Activated CD8-positive, alpha-beta T cell treated with anti-CD3 and anti-CD28 coated beads, Interleukin-2, amount 10 ng/mL, durations not matched to agents 7 days and 5 days (primary cell): Measurements from ENCODE around the gene GGCT. TPM values are rescaled to one million over a fixed set of nuclear protein-coding genes. Genes with fewer than 3 reads are reported as not detected.
"Not testable (repeated sequence)": the region's sequence is repeated elsewhere in the genome, so short reads cannot be mapped to it uniquely, and the experiment has no call there.

Experiments used
- ATAC-seq: fragments of 150-1000 bp; cut with Tn5 transposase; one replicate; pipeline ENCODE4 v1.10.0; 2021; ENCODE audit warnings: moderate library complexity
- CTCF ChIA-PET: fragments of 350-600 bp; sonication (Branson Sonifier 250); formaldehyde crosslinking; loops from one replicate; lab custom pipeline; 2021; ENCODE audit warnings: antibody characterized with exemption; lab: Charles Lee
- POLR2A ChIA-PET: fragments of 350-600 bp; sonication (Branson Sonifier 250); formaldehyde crosslinking; loops from one replicate; lab custom pipeline; 2021; ENCODE audit warnings: antibody characterized with exemption; lab: Charles Lee
- DNase-seq: peaks from one replicate; pipeline ENCODE4 v3.0.0-alpha.2; 2020
- H3K27ac Mint-ChIP-seq: one replicate; pipeline ENCODE4 v1.8.0; 2021; ENCODE audit warnings: mild to moderate bottlenecking, mixed read lengths
- H3K27me3 Mint-ChIP-seq: one replicate; pipeline ENCODE4 v1.8.0; 2021; ENCODE audit warnings: low read depth, mixed read lengths
- H3K36me3 Mint-ChIP-seq: one replicate; pipeline ENCODE4 v1.8.0; 2021; ENCODE audit warnings: low read depth, mixed read lengths
- H3K4me1 Mint-ChIP-seq: one replicate; pipeline ENCODE4 v1.8.0; 2021; ENCODE audit warnings: low read depth, mixed read lengths
- H3K4me3 Mint-ChIP-seq: one replicate; pipeline ENCODE4 v1.8.0; 2021; ENCODE audit warnings: mild to moderate bottlenecking, mixed read lengths
- H3K9me3 Mint-ChIP-seq: one replicate; pipeline ENCODE4 v1.8.0; 2022; ENCODE audit warnings: mixed read lengths; ENCODE audit not compliant: insufficient read depth
- total RNA-seq, 2 experiments: library from RNA; stranded (reverse); gene quantifications; one replicate each; pipeline ENCODE4 v1.2.3, GENCODE V29; 2021

Gene GGCT
- total RNA-seq, 2 experiments from 2014 or later = 49.7 to 50.2 TPM

DNA sequence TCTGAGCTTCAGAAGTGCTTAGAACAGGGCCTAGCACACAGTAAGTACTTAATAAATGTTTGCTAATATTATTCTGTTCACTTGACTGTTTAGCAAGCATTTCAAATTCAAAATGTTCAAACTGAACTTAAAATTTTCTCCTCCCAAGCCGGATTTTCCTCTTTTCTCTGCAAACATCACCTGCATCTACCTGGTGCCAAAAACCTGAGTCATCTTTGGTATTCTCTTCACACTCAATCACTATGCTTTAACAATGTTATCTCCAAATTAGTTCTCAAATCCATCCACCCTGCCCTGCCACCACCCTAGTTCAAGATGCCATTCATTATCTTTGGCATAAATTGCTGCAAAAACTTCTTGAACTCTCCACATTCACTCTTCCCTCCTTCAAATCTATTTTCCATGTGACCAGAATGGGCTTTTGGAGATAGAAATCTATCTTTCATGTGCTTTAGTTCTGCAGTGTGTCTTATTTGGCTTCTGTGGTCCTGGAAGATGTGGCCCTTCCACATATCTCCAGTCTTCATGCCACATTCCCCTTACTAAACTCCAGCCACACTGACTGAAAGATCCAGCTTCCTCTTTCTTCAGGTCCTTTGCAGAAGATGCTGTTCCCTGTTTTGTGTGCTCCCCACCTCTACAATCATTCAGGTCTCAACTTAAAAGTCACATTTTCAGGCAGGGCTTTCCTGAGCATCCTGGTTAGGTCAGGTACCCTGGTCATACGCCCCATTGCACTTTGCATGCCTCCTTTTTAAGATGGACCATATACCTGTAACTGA lies 2.0 kb downstream of the GGCT start:
- H3K27me3 Mint-ChIP-seq = no peaks in the 10 kb centered on the region
- peaks cover 49% of the 10 kb centered on the region for H3K4me1 Mint-ChIP-seq
- DNase-seq (no peak), ATAC-seq (no peak)
- H3K36me3 Mint-ChIP-seq = peaks cover 35% of the 10 kb centered on the region
- POLR2A ChIA-PET = interaction anchor here (2.3 kb wide), 1 partner anchor 24 kb away, joined by 11 read pairs; the partner anchor contains the start of gene NOD1
- H3K9me3 Mint-ChIP-seq = no peaks in the 10 kb centered on the region
- CTCF ChIA-PET = interaction anchor here (0.5 kb wide), 1 partner anchor 237 kb away, joined by 3 read pairs; no protein-coding TSS in a partner anchor
- peak overlapping the region; percentile 8 for H3K4me3 Mint-ChIP-seq
- H3K27ac Mint-ChIP-seq = no peak overlapping the region

DNA sequence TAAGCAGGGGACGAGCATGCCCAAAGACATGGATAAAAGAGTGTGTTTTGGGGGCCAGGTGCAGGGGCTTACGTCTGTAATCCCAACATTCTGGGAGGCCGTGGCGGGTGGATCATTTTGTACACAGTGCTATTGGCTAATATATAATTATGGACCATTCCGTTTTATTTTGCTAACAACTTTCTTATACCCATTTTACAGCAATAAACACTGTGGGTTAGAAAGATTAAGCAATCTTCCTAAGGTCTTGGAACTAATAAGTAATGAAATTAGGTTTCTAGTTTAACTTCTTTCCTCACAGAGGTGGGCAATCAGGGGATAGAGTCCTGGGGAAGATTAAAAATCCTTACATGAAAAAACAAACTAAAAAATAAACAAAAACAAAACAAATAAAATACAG lies 3.4 kb downstream of the GGCT start:
- peaks cover 47% of the 10 kb centered on the region for H3K36me3 Mint-ChIP-seq
- POLR2A ChIA-PET = interaction anchor here (1.0 kb wide), 1 partner anchor 23 kb away, joined by 3 read pairs; the partner anchor contains the start of gene NOD1

DNA sequence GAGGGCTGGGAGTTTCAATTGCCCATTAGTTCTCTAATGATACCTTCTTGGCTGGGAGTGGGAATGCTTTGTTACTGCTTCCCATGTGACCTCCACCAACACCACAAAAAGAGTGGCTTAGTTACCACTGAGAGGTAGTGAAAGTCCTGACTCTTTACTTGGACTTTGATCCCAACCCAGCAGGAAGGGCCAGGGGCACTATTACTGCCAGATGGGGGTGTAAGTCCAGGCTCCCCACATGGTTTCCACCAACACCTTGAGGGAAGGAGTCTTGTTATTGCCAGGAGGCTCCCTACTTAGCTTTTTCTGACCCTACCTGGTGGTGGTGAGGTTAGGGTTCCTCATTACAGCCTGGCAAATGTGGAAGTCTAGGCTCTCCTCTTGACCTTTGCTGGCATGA lies 11.4 kb downstream of the GGCT start:
- ChIA-PET CTCF (no interaction called here), POLR2A (no interaction called here)
- no peak for ATAC-seq
- DNase-seq = no peak
- peaks cover 22% of the 10 kb centered on the region for H3K9me3 Mint-ChIP-seq
- H3K4me3 Mint-ChIP-seq = no peak overlapping the region
- H3K27ac Mint-ChIP-seq = no peak overlapping the region
- no peaks in the 10 kb centered on the region for H3K4me1 Mint-ChIP-seq
- peaks cover 17% of the 10 kb centered on the region for H3K27me3 Mint-ChIP-seq
- H3K36me3 Mint-ChIP-seq = peaks cover 35% of the 10 kb centered on the region

More for the DNA sequence above, 3.4 kb downstream of the GGCT start:
- no peak overlapping the region for H3K4me3 Mint-ChIP-seq
- H3K27ac Mint-ChIP-seq = no peak overlapping the region
- no peaks in the 10 kb centered on the region for H3K9me3 Mint-ChIP-seq
- ATAC-seq = no peak
- H3K27me3 Mint-ChIP-seq = no peaks in the 10 kb centered on the region
- DNase-seq = no peak
- H3K4me1 Mint-ChIP-seq = peaks cover 49% of the 10 kb centered on the region
- CTCF ChIA-PET = interaction anchor here (0.8 to 1.2 kb wide), 2 partner anchors 63 to 93 kb away, joined by 3 to 7 read pairs; no protein-coding TSS in a partner anchor

DNA sequence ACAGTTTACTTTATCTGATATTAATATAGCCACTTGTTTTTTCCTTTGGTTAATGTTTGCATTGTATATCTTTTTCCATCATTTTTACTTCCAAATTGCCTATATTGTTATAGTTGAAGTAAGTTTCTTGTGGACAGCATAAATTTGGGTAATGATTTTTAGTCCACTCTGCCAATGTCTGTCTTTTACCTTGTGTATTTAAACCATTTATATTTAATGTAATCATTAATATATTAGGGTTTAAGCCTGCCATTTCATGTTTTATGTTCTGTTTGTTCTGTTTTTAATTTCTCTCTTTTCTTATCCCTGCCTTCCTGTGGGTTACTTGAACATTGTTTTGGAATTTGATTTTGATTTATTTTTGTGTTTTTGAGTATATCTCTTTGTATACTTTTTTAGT lies 13.2 kb downstream of the GGCT start:
- H3K27me3 Mint-ChIP-seq = peaks cover 26% of the 10 kb centered on the region
- ATAC-seq (no peak), DNase-seq (no peak)
- CTCF ChIA-PET = no interaction called here
- no peak overlapping the region for H3K27ac Mint-ChIP-seq
- H3K9me3 Mint-ChIP-seq = peaks cover 22% of the 10 kb centered on the region
- H3K4me3 Mint-ChIP-seq = no peak overlapping the region
- no peaks in the 10 kb centered on the region for H3K4me1 Mint-ChIP-seq
- POLR2A ChIA-PET = no interaction called here
- H3K36me3 Mint-ChIP-seq = peaks cover 22% of the 10 kb centered on the region

DNA sequence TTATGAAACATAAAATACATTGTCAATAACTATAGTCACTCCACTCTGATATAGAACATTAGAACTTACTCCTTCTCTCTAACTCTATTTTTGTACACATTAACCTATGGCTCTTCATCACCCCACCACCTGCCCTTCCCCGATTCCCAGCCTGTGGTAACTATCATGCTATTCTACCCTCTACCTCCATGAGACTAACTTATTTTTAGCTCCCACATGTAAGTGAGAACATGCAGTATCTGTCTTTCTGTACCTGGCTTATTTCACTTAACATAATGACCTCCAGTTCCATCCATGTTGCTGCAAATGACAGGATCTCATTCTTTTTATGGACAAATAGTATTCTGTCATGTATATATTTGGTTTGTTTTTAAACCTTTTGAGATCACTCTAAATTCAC lies 17.3 kb downstream of the GGCT start:
- CTCF ChIA-PET = no interaction called here
- peaks cover 22% of the 10 kb centered on the region for H3K27me3 Mint-ChIP-seq
- peaks cover 4% of the 10 kb centered on the region for H3K36me3 Mint-ChIP-seq
- H3K4me3 Mint-ChIP-seq = no peak overlapping the region
- peaks cover 16% of the 10 kb centered on the region for H3K9me3 Mint-ChIP-seq
- ATAC-seq (no peak), DNase-seq (peak; percentile 5)
- H3K27ac Mint-ChIP-seq = no peak overlapping the region
- POLR2A ChIA-PET = no interaction called here
- H3K4me1 Mint-ChIP-seq = no peaks in the 10 kb centered on the region

DNA sequence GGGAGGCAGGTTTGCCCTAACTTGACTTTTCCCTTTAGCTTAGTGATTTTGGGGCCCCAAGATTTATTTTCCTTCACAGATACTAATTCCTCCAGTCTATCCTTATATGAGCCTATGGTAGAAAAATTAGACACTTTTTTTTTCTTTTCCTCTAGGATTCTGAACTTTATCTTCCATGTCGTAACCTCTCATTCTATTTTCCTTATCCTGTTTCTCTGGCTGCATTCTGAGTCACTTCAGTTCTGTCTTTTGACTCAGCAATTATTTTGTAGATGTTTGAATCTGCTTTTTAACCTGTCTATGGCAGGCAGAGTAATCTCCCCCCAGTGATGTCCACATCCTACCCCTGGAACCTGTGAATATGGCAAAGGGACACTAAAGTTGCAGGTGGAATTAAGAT lies 19.0 kb downstream of the GGCT start:
- H3K4me3 Mint-ChIP-seq = no peak overlapping the region
- CTCF ChIA-PET = no interaction called here
- POLR2A ChIA-PET = no interaction called here
- H3K36me3 Mint-ChIP-seq = no peaks in the 10 kb centered on the region
- H3K9me3 Mint-ChIP-seq = no peaks in the 10 kb centered on the region
- H3K4me1 Mint-ChIP-seq = no peaks in the 10 kb centered on the region
- no peak overlapping the region for H3K27ac Mint-ChIP-seq
- H3K27me3 Mint-ChIP-seq = peaks cover 14% of the 10 kb centered on the region
- DNase-seq = no peak
- no peak for ATAC-seq

DNA sequence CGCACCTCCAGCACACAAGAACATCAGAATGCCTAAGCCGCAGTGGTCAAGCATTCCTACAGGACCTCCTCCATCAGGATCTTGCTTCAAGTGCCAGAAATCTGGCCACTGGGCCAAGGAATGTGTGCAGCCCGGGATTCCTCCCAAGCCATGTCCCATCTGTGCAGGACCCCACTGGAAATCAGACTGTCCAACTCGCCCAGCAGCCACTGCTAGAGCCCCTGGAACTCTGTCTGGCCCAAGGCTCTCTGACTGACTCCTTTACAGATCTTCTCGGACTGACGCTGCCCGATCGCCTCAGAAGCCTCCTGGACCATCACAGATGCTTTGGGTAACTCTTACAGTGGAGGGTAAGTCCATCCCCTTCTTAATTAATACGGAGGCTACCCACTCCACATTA lies 23.2 kb downstream of the GGCT start:
- peak; percentile 20 for DNase-seq
- ATAC-seq, CTCF ChIA-PET, H3K27me3 Mint-ChIP-seq, POLR2A ChIA-PET, H3K9me3 Mint-ChIP-seq, H3K27ac Mint-ChIP-seq, H3K36me3 Mint-ChIP-seq, H3K4me3 Mint-ChIP-seq: not testable (repeated sequence)
- peaks cover 30% of the 10 kb centered on the region for H3K4me1 Mint-ChIP-seq

DNA sequence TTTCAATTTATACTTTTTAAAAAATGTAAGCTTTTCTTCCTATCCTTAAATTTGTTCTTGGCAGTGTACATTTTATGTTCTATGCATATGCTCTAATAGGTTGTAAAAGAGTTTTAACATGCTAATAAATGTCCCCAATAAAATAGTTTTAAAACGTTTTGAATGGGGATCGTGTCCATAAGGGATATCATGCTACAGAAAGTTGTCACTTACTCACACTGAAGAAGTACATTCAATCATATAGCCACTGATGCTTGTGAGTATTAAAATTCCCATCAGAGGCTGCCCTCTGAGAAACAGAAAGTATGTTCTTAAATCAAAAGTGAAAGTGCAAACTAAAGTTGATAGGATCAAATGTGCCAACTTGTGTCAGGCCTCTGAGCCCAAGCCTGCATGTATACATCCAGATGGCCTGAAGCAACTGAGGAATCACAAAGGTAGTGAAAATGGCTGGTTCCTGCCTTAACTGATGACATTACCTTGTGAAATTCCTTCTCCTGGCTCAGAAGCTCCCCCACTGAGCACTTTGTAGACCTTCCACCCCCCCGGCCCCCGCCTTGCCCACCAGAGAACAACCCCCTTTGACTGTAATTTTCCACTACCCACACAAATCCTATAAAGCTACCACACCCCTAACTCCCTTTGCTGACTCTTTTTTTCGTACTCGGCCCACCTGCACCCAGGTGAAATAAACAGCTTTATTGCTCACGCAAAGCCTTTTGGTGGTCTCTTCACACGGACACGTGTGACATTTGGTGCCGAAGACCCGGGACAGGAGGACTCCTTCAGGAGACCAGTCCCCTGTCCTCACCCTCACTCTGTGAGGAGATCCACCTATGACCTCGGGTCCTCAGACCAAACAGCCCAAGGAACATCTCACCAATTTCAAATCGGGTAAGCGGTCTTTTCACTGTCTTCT lies 25.2 kb downstream of the GGCT start:
- Mint-ChIP-seq H3K9me3 (no peaks in the 10 kb centered on the region), H3K27me3 (no peaks in the 10 kb centered on the region), H3K4me1 (peaks cover 49% of the 10 kb centered on the region), H3K36me3 (peaks cover 27% of the 10 kb centered on the region), H3K4me3 (peak overlapping the region; percentile 91), H3K27ac (peak overlapping the region; percentile 79)
- ATAC-seq (peak; percentile 56), DNase-seq (peak; percentile 55)
- CTCF ChIA-PET = interaction anchor here (1.1 to 1.6 kb wide), 3 partner anchors 11 to 31 kb away, joined by 3 to 4 read pairs (median 3); no protein-coding TSS in a partner anchor
- POLR2A ChIA-PET = interaction anchor here (0.8 to 1.9 kb wide), 3 partner anchors 24 to 153 kb away, joined by 3 to 11 read pairs (median 3); partner anchors contain the start of gene GGCT

DNA sequence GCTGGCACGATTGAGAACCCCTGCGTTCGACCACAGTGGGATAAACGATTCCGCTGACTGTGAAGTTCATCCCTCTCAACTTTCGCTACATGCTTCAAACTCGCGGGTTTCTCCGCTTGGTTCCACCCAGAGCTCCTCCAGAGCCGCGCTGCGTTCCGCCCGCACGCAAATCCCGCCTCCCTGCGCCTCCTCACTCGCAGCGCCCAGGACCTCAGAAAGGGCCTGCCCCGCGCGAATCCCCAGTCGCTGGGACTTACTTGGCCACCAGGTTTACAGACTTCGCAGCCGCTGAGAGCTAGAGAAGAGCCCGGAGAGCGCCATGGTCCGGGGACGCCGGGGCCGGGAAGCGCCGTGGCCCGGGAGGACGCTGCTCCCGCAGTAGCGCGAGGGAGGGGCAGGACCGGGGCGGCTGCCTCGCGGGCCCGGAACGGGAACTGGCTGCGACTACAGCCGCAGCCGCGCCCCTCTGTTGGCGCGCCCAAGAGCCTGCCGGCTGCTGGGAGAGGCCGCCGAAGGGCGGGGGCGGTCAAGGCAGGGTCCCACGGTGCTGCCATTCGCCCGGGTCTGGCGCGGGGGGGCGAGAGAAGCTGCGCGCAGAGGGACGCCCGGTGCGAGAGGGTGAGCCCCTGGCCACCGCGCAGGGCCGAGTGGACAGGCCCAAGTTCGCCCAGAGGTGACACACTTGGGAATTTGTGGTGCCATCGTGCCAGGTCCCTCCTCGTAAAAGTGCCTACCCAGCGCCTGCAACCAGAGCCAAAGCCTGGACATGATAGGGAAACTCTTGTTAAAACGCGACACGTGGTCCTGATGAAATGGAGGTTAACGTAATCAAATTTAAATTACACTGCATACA lies 26.1 kb downstream of the GGCT start, which contains the start of gene NOD1:
Gene NOD1, minus strand, starts transcription at position 436 of the 853 bp plus-strand sequence. CDS start 21,863 bp downstream, outside the sequence.
- Mint-ChIP-seq H3K36me3 (peaks cover 35% of the 10 kb centered on the region), H3K27ac (peak within 1 kb of the TSS; percentile 87), H3K4me1 (peaks cover 58% of the 10 kb centered on the region), H3K4me3 (peak within 1 kb of the TSS; percentile 91), H3K27me3 (no peaks in the 10 kb centered on the region), H3K9me3 (no peaks in the 10 kb centered on the region)
- DNase-seq (peak; percentile 76), ATAC-seq (peak; percentile 96)
- POLR2A ChIA-PET = interaction anchor here (0.6 to 1.9 kb wide), 10 partner anchors 13 to 347 kb away, joined by 3 to 11 read pairs (median 3); partner anchors contain the start of gene GGCT
- CTCF ChIA-PET = interaction anchor here (0.8 to 1.6 kb wide), 10 partner anchors 10 to 315 kb away, joined by 3 to 8 read pairs (median 4); no protein-coding TSS in a partner anchor

DNA sequence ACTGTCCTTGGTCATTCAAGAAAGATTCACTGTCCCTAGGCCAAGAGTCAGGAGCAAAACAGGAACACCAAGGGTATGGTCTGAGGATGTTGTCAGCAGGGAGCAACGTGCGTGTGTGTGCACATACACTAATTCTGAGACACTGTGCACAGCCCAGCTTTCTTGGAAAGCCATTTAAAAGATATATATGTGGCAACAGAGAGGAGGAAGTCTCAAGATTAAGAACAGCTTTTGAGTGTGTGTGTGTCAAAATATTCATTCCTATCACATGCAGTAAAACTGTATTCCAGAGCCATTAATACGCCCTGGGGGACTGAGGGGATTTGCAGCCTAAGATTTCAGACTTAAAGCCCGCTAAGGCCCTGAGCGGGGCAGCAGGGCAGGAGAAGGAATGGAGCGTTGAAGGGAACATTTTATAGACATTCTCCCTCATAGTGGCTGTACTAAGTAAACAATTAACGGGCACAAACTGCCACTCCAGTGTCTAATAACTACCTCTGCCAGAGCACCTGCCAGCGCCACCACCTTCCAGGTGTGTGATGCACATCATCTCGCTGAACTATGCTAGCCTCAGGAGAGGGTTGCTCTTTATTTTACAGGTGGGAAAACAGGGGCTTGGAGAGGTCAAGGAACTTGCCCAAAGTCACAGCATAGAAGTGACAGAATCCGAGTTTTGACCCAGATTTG lies 28.0 kb downstream of the GGCT start:
- Mint-ChIP-seq H3K9me3 (no peaks in the 10 kb centered on the region), H3K27me3 (no peaks in the 10 kb centered on the region), H3K27ac (no peak overlapping the region), H3K36me3 (peaks cover 49% of the 10 kb centered on the region), H3K4me1 (peaks cover 77% of the 10 kb centered on the region), H3K4me3 (peak overlapping the region; percentile 91)
- no peak for DNase-seq
- ChIA-PET POLR2A (no interaction called here), CTCF (no interaction called here)
- no peak for ATAC-seq
